ENCODE measurements around the gene HOXA11.
A peak's percentile ranks its signal among the peaks of the same experiment; 100 is the strongest.

Gene HOXA11

DNA sequence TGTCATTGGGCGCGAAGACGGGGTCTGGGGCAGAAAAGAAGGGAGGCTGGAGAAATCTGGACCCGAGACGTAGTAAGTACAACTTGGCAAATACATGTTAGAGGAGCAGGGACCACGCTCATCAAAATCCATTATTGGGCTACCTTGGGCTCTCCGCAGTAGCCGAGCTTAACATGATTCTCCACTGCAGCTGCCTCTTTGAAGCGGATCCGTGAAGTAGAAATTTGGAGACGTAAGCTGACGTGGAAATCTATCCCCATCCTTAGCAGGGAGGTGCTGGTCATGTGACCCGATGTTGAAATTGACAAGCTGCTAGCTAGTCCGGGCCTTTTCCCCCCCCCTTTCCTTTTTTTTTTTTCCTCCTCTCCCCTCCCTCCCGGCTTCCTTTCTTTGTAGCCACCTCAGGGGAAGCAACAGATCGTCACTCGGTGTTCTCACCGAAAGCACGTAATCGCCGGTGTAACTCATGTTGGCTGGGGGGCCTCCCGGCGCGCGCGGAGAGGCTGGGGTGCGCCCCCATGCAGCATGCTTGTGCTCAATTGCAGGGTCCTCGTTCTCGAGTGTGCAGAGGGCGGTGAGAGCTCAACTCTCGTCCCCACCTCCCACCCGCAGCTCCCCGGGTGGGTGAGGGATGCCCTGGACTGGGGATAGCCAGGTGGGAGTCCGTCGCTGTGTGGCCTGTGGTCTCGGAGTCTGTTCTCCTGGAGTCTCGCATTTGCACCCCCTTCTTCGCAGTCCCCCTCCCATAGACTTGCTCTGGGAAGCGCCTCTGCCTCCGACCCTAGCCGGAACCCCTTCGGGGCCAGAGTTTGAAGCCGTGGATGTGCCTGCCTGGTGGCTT lies at the start of gene HOXA11:
Gene HOXA11 (minus strand): TSS at position 220 of the 841 bp plus-strand sequence. CDS start 88 bp downstream, at position 132.
- FAIRE-seq (peak; percentile 26), DNase-seq (ENCODE audit: insufficient read length, low spot score) (no peak)

DNA sequence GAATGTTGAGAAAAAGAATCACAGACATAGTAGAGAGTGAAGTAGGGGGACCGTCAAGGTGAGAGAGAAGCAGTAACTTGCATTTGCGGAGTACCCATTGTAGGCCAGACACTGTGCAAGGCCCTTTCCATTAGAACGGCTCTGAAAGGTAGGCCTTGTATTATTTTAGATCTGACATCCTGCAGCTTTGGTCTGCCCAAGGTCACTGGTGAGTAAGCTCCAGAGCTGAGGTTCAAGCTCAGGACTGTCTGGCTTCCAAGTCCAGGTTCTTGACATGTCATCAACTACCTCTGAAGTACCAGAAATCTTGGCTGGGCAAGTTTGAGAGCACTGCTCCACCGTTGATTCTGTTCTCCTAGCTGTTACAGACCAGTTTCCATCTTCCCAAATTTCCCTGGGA lies 44.4 kb upstream of the HOXA11 start:
- FAIRE-seq = no peak
- DNase-seq (ENCODE audit: insufficient read length, low spot score) = no peak

DNA sequence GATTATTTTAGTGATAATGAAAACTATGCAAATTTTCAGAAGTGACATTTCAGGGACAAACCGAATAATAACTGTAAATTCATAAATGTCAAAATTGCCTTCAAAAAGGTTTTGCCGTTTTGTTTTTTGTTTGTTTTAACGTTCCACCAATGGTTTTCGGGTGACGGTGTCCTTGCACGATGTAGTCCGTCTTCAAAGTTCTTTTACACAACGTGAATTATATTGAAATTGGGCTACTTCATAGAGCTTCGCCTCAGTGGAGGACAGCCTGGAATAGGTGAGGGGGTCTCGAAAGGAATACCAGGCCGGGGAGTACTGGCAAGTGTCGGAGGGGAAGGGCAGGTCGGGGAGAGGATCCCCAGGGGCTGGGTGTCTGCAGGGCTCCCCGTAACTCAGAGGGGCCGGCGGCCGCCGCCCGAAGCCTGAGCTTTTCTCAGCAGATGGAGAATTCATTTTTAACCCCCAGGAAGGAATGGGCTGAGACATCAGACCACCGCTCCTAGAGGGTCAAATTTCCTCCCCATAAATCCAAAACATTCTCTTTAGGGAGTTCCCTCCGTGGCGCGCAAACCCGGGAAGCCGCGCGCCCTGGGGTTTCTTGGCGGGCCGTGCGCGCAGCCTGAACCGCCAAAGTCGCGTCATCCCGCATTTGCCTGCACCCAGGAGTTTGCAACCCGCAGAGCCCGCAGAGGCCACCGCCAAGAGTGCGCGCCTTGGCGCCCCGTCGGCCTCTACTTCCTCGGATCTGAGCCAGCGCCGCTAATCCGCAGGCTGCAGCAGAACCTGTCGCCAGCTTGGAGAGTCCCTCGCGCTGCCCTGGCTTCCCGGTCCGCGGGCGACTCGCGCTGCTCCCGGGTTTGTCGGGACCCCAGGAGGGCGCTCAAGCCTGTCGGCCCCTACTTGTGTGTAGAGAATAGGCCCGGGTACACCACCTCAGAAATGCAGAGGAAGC lies 40.2 kb upstream of the HOXA11 start:
- DNase-seq (ENCODE audit: insufficient read length, low spot score) (no peak), FAIRE-seq (no peak)

GRCh38 chr7:27223941-27224575 lies 39.0 kb upstream of the HOXA11 start:
- FAIRE-seq = no peak

DNA sequence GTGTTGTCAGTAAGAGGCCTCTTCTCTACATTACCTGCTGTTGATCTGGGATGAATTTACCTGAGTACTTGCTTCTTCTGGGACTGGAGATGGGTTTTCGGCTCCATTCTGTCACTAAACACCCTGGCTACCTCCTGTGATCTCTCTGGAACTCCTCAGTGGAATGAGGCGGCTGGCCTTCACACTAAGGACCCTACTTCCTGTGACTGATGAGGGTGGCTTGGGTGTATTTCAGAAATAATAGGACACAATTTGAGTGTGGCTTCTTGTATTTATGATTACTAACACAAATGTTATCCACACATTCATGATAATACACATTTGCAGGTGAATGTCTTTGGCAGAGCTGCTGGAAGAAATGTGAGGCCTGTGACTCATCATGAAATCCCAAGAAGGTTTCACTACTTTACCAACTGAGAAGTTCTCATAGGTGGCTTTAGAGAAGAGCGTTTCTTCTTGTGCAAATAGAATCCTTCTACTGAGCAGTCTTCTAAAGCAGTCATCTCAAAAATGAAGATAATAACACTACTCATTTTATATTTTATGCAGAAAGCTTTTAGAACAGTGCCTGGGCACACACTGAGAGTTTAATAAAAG lies 36.3 kb upstream of the HOXA11 start:
- FAIRE-seq = no peak
- no peak for DNase-seq (ENCODE audit: insufficient read length, low spot score)

More at GRCh38 chr7:27223941-27224575, 39.0 kb upstream of the HOXA11 start:
- no peak for DNase-seq (ENCODE audit: insufficient read length, low spot score)

GRCh38 chr7:27220440-27220955 lies 35.5 kb upstream of the HOXA11 start:
- DNase-seq (ENCODE audit: insufficient read length, low spot score) (no peak), FAIRE-seq (no peak)

- FAIRE-seq = no peak
- no peak for DNase-seq (ENCODE audit: insufficient read length, low spot score)
Measured at GRCh38 chr7:27219821-27220220, 34.8 kb upstream of the HOXA11 start.

DNA sequence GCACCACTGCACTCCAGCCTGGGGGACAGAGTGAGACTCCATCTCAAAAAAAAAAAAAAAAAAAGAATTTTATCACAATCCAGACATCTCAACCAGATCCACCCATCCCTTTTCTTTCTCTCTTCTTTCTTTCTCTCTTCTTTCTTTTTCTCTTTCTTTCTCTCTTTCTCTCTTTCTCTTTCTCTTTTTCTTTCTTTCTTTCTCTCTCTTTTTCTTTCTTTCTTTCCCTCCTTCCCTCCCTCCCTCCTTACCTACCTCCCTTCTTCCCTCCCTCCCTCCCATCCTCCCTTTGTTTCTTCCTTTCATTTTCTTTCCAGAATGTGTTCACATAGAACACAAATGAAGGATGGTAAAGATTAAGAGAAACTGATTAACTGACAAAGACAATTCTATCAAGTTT lies 32.9 kb upstream of the HOXA11 start:
- no peak for FAIRE-seq
- no peak for DNase-seq (ENCODE audit: insufficient read length, low spot score)

DNA sequence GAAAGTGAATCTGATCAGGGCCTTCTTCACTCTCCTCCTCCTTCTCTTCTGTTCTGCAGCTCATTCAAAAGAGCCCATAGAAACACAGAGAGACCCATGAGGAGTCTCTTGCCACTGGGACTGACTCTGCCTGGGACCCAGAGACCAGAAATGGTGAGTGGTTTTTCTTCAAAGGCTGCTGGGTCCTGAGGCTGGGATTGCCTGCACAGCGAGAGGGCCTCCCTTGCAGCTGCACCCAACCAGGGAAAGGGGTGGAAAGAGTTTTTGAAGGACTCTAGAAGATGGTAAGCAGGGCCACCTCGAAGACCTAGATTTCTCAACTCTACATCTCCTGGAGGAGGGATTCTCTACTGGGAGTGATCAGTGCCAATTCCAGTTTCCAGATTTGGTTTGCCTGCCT lies 30.3 kb upstream of the HOXA11 start:
- no peak for FAIRE-seq
- no peak for DNase-seq (ENCODE audit: insufficient read length, low spot score)

DNA sequence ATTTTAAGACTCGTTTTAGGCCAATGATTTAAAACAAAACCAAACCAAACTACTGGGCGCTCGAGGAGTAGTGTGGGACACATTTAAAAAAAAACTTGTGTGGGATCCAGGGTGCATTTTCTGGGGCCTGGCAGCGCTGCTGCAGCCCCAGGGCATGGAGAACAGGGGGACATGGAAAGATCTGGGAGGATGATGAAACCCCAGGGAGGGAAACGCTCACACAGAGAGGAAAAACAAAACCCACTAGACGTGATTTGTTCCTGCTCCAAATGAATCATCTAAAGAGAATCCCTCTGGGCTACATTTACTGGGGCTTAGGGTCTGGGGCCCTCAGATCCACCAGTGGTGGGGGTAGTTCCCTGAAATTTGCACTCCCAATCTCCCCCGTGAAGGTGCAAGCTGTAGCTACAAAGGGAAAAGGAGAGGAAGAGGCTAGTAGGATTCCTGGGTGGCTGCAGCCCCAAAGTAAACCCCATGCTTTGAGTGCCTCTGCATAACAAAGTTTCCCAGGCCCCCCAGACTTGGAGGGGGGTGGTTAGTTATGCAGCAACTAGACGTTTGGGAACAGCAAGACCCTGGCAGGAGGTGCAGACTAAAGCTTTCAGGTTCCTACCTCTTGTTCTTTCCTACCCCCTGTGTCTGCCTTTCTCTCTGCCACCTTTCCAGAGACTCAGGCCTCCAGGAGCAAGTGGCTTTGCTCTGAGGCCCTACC lies 29.4 kb upstream of the HOXA11 start:
- no peak for DNase-seq (ENCODE audit: insufficient read length, low spot score)
- no peak for FAIRE-seq

- FAIRE-seq = no peak
Measured at GRCh38 chr7:27213433-27214238, 28.6 kb upstream of the HOXA11 start.

GRCh38 chr7:27212497-27213432 lies 27.7 kb upstream of the HOXA11 start:
- FAIRE-seq (no peak), DNase-seq (ENCODE audit: insufficient read length, low spot score) (no peak)

More at GRCh38 chr7:27213433-27214238, 28.6 kb upstream of the HOXA11 start:
- no peak for DNase-seq (ENCODE audit: insufficient read length, low spot score)

GRCh38 chr7:27211764-27212204 lies 26.8 kb upstream of the HOXA11 start:
- no peak for DNase-seq (ENCODE audit: insufficient read length, low spot score)
- no peak for FAIRE-seq

GRCh38 chr7:27211084-27211446 lies 26.0 kb upstream of the HOXA11 start:
- DNase-seq (ENCODE audit: insufficient read length, low spot score) (no peak), FAIRE-seq (no peak)

GRCh38 chr7:27210441-27211083 lies 25.5 kb upstream of the HOXA11 start:
- FAIRE-seq (peak; percentile 56), DNase-seq (ENCODE audit: insufficient read length, low spot score) (peak; percentile 73)

GRCh38 chr7:27209933-27210440 lies 25.0 kb upstream of the HOXA11 start:
- FAIRE-seq = no peak

GRCh38 chr7:27208998-27209397 lies 24.0 kb upstream of the HOXA11 start:
- FAIRE-seq = no peak
- DNase-seq (ENCODE audit: insufficient read length, low spot score) = no peak

More at GRCh38 chr7:27209933-27210440, 25.0 kb upstream of the HOXA11 start:
- DNase-seq (ENCODE audit: insufficient read length, low spot score) = no peak
